GM18867 (cell line): Measurements from ENCODE around the gene SREBF1.

Experiments
- ATAC-seq: cut with Tn5 transposase; IDR thresholded peaks from one replicate; pipeline ENCODE4 v1.9.1; 2021; ENCODE audit warnings: mild to moderate bottlenecking, moderate library complexity; ENCODE audit not compliant: unreplicated experiment

The SREBF1 gene

DNA sequence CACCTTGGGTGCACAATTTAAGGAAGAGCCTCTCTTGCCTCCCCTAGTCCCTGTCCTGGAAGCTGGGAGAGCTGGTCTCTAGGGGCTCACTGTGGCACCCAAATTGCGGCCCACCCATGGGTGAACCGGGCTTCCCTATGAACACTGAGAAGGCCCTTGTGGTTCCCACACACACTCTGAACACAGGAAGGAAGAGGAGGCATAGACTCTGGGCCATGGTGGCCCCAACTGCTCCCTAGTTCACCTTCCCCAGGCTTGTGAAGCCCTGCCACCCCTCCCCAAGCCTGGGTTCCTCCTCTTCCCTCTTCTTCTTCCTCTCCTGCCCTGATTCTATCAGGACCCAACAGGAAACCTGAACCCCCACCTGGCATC lies 10.5 kb downstream of the SREBF1 start:
- no peak for ATAC-seq

- ATAC-seq, result no peak
Measured at GRCh38 chr17:17824783-17825614, 11.8 kb downstream of the SREBF1 start.

DNA sequence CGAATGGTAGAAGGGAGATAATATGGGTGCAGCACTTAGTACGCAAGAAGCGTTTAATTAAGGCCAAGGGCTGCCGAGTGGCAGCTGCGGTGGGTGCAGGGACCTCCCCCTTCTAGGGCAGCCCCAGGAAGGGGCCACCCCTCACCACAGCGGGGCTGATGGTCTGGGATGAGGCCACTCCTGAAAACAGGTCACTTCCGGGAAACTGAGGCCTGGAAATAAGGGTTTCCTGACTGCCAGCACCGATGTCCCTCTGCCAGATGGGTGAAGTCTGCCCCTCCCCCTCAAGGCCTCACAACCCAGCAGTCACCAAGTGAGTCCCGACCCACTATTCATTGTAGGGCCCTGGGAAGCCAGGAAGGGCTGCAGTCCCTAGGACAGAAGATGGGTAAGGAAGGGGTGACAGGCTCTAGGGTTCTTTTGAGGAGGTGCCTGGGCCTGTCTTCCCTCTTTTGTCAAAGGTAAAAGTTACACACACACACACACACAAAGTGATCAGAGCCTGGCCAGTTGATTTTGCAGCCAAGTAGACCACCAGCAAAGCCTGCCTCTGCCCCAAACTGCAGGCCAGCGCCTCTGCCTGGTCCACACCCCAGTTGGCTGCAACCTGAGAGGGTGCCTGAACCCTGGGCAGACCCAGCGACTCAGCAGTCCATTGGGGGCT lies 12.5 kb downstream of the SREBF1 start:
- ATAC-seq, result peak; percentile 9

DNA sequence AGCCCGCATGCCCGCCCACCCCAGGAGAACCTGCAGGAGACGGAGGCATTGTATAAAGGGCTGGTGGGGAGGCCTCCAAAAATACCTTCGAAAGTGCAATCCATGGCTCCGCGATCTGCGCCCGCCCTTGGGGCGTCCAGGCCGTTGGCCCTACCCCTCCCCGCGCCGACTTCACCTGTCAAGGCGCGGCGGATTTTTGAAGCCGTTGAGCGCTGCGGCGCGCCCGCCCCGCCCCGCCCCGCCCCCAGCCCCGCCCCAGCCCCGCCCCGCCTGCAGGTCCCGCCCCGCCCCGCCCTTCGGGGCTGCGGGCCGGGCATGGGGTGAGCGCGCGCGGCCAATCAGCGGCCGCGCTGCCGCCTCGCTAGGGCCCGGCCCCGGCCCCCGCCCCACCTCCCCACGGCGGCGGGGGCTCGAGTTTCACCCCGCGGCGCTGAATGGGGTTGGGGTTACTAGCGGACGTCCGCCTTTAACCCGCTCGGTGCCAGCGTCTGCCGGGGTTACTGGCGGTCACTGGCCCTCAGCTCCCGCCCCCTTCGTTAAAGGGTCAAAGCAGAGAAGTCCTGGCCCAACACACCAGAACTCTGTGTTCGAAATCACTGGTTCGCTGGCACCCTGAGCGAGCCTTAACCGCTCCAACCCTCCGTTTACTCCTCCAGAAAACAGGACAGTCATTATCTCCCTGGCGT lies 13.2 kb downstream of the SREBF1 start:
- peak; percentile 76 for ATAC-seq

DNA sequence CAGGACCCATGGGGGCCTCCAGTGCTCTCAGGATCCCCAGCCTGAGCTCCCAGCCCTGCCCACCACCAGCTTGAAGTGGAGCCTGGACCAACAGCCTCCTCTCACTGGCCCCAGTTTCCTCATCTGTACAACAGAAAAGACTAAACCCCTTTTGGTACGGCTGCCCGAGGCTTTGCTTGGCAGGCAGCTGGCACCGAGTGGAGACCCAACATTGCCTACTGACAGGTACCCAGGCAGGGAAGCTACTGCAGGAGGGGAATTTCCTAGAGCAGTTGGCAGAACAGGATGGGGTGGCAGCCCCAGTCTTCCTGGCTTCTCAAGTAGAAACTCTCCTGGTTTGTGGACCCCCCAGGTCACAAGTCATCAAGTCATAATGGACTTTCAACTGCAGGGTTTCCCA lies 14.2 kb downstream of the SREBF1 start:
- ATAC-seq, result no peak

- no peak for ATAC-seq
Measured at GRCh38 chr17:17822189-17822588, 14.6 kb downstream of the SREBF1 start.

GRCh38 chr17:17820463-17821158 lies 16.2 kb downstream of the SREBF1 start:
- ATAC-seq, result no peak

DNA sequence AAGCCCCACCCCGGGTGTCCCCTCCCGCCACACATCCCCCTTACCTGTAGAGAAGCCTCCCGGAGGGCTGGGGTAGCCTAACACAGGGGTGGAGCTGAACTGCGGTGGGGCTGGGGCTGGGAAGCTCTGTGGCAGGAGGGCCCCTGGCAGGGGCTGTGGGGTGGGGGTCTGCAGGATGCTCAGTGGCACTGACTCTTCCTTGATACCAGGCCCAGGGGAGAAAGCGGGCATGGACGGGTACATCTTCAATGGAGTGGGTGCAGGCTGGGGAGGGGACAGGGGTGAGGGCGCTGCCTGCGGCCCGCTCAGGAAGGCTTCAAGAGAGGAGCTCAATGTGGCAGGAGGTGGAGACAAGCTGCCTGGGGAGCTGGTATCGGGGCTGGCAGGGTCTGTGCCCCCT lies 16.7 kb downstream of the SREBF1 start:
- no peak for ATAC-seq

GRCh38 chr17:17819561-17819995 lies 17.2 kb downstream of the SREBF1 start:
- ATAC-seq, result peak; percentile 39

DNA sequence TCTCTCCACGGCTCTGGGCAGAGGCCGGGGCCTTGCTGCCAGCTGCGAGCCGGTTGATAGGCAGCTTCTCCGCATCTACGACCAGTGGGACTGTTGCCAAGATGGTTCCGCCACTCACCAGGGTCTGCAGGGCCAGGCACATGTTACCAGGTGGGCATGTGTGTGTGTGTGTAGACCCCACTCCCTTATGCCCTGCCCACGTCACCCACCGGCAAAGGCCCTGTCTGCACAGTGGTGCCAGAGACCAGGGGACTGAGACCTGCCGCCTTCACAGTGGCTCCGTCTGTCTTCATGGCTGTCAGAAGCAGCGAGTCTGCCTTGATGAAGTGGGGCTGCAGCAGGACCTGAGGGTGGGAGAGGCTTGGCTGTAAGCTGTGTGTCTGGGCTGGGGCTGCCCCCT lies 17.7 kb downstream of the SREBF1 start:
- no peak for ATAC-seq

DNA sequence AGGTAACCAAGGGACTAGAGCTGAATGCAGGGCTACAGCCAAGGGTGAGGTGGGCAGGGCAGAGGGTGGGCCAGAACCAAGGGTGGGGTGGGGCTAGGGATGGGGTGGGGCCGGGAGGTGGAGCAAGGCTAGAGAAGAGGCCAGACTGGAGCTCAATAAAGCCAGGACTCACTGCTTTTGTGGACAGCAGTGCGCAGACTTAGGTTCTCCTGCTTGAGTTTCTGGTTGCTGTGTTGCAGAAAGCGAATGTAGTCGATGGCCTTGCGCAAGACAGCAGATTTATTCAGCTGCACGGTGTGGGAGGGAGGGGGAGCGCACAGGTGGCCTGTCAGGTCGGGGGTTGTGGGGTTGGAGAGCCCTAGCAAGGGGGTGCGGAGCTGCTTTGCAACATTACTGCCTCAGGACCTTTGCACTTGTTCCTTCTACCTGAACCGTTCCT lies 18.7 kb downstream of the SREBF1 start:
- no peak for ATAC-seq

DNA sequence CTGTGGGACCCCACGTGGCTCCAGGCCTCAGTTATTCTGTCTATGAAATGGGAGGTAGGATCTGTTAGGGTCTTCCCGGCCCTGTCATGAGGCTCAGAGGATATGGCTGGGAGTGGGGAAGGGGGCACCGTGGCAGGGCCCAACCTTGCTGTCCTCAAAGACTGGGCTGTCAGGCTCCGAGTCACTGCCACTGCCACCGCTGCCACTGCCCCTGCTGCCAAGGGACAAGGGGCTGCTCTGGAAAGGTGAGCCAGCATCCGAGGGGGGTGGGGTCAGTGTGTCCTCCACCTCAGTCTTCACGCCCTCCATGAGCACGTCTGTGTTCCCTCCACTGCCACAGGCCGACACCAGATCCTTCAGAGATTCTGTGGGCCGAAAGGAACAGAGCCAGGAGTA lies 19.2 kb downstream of the SREBF1 start:
- ATAC-seq, result no peak

- ATAC-seq, result no peak
Measured at GRCh38 chr17:17816831-17817551, 19.8 kb downstream of the SREBF1 start.

GRCh38 chr17:17816240-17816814 lies 20.5 kb downstream of the SREBF1 start:
- no peak for ATAC-seq

DNA sequence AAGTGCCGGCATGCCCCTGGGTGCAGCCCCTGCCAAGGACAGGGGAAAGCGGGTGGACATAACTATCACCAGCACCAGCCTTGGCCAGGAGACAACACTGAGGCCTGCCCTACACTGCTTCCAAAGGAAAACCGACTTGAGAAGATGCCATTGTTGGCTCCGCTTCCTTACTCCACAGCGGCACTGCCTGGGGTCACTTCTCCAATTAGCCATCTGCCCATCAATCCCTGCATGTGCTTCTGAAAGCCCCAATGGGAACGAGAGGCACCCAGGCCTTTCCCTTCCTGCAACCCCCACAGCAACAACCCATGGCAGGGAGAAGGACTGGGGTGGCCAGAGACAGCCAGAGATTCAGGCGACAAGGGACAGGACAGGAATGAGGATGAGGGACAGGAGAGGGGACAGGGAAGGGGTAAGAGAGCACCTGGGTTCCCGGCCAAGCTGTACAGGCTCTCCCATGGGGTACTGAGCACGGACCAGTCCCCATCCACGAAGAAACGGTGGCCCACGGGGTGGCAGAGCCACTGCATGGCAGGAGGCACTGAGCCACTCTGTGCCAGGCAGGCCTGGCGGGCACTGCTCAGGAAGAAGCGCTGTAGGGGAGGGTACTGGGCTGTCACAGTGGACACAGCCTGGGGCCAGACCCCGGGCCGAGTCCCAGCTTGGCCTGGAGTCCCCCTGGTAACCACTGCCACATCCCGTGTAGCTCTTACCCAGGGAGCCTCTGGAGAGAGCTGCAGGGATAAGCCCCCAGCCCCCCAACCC lies 21.2 kb downstream of the SREBF1 start:
- ATAC-seq, result no peak

DNA sequence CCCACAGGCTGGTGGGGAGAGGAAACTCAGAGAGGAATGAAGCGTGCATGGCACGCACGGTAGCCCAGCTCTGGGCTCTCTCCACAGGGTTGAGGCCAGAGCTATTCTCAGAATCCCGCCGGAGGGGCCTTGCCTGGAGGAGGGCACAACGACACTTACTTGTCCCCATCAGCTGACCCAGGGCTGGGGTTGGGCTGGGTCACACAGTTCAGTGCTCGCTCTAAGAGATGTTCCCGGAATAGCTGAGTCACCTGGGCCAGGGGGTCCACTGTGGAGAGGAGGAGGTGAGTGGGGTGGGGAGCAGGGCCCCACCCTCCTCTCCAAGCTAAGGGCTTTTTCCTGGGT lies 21.8 kb downstream of the SREBF1 start:
- ATAC-seq, result no peak

GRCh38 chr17:17814162-17815061 lies 22.4 kb downstream of the SREBF1 start:
- ATAC-seq, result no peak

- no peak for ATAC-seq
Measured at GRCh38 chr17:17813725-17814095, 23.1 kb downstream of the SREBF1 start.
